ENCODE measurements around the gene SCN8A. TPM values are rescaled to one million over a fixed set of nuclear protein-coding genes. Genes with fewer than 3 reads are reported as not detected.

SCN8A gene
- total RNA-seq, 1 experiment from 2014 or later = 5.4 TPM

DNA sequence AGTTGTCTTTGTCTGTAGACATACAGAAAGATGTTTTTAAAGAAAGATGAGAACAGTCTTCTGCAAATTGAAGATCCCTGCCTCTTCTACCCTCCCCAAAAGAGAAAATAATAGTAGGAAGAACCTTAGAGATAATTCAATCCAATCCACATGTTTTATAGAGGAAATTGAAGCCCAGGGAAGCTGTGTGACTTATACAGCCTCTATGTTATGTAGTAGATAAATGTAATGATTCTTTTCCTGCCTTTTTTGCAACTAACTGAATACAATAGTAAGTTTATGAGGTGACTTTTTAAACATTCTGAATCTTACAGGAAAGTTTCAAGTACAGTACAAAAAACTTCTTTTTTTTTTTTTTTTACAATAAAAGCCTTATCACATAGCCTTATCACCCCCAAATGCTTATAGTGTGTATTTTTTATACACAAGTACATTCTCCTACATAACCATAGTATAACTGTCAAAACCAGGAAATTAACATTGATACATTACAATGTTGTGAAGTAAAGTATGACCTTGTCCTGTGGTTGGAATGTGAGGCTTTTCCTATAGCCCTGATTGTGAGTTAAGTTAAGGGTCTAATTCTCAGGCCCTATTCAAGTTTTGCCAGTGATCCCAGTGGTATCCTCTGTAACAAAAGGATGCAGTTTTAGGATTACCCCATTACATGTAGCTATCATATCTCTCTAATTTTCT lies 163.1 kb downstream of the SCN8A start:
- no peaks in the 10 kb centered on the region for H3K27me3 Mint-ChIP-seq (ENCODE audit: unreplicated experiment)
- no peaks in the 10 kb centered on the region for H3K4me1 Mint-ChIP-seq (ENCODE audit: low read depth, unreplicated experiment)
- intact Hi-C loops (cut with micrococcal nuclease; ENCODE audit: unreplicated experiment) = no loop called here
- no peaks in the 10 kb centered on the region for H3K9me3 Mint-ChIP-seq (ENCODE audit: low read depth, unreplicated experiment)
- H3K36me3 Mint-ChIP-seq (ENCODE audit: insufficient read depth, unreplicated experiment) = peaks cover 6% of the 10 kb centered on the region
- no peak for DNase-seq
- no peak overlapping the region for H3K27ac Mint-ChIP-seq (ENCODE audit: unreplicated experiment)
- BruUV-seq (replicated peaks) = no TSS peak
- H3K4me3 Mint-ChIP-seq (ENCODE audit: low read depth, unreplicated experiment) = no peak overlapping the region
- TF ChIP-seq, protein P1, sequence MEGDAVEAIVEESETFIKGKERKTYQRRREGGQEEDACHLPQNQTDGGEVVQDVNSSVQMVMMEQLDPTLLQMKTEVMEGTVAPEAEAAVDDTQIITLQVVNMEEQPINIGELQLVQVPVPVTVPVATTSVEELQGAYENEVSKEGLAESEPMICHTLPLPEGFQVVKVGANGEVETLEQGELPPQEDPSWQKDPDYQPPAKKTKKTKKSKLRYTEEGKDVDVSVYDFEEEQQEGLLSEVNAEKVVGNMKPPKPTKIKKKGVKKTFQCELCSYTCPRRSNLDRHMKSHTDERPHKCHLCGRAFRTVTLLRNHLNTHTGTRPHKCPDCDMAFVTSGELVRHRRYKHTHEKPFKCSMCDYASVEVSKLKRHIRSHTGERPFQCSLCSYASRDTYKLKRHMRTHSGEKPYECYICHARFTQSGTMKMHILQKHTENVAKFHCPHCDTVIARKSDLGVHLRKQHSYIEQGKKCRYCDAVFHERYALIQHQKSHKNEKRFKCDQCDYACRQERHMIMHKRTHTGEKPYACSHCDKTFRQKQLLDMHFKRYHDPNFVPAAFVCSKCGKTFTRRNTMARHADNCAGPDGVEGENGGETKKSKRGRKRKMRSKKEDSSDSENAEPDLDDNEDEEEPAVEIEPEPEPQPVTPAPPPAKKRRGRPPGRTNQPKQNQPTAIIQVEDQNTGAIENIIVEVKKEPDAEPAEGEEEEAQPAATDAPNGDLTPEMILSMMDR (IDR thresholded peaks at IDR 0.05; ENCODE audit: unreplicated experiment) = no peak
- CTCF ChIA-PET = no interaction called here

DNA sequence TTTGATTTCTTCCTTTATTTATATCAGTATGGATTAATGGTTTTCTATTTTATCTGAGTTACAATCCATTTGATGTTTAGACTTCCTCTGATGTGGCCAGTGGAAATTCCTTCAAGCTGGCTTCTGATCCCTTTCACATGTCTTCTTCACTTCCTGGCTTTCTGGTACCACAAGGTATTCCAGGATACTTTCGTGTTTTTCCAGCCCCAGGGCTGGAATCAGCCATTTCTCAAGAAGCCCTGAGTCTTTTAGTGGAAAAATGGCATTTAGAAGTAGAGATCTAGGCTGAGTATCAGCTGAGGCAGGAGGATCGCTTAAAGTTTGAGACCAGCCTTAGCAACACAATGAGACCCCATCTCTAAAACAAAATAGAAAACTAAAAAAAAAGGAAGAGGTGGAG lies 164.2 kb downstream of the SCN8A start:
- H3K4me3 Mint-ChIP-seq (ENCODE audit: low read depth, unreplicated experiment) = no peak overlapping the region
- no peaks in the 10 kb centered on the region for H3K27me3 Mint-ChIP-seq (ENCODE audit: unreplicated experiment)
- CTCF ChIA-PET = interaction anchor here (0.6 kb wide), 1 partner anchor 363 kb away, joined by 4 read pairs; no protein-coding TSS in a partner anchor
- no peaks in the 10 kb centered on the region for H3K4me1 Mint-ChIP-seq (ENCODE audit: low read depth, unreplicated experiment)
- peaks cover 6% of the 10 kb centered on the region for H3K36me3 Mint-ChIP-seq (ENCODE audit: insufficient read depth, unreplicated experiment)
- TF ChIP-seq, protein P1 (IDR thresholded peaks at IDR 0.05; ENCODE audit: unreplicated experiment) = no peak
- intact Hi-C loops (cut with micrococcal nuclease; ENCODE audit: unreplicated experiment) = no loop called here
- BruUV-seq (replicated peaks) = no TSS peak
- no peak for DNase-seq
- H3K27ac Mint-ChIP-seq (ENCODE audit: unreplicated experiment) = no peak overlapping the region
- no peaks in the 10 kb centered on the region for H3K9me3 Mint-ChIP-seq (ENCODE audit: low read depth, unreplicated experiment)

DNA sequence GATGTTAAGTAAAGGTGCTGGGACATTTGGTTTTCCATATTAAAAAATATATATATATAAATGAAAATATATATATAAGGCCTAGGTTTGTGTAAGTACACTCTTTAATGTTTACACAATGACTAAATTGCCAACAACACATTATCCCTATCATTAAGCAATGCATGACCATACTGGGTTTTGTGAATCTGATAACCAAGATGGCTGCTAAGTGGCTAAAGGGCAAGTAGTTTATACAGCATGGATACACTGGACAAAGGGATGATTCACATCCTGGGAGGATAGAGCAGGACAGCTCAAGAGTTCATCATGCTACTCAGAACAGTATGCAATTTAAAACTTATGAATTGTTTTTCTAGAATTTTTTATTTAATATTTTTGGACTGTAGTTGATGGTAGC lies 168.1 kb downstream of the SCN8A start:
- peaks cover 6% of the 10 kb centered on the region for H3K36me3 Mint-ChIP-seq (ENCODE audit: insufficient read depth, unreplicated experiment)
- no TSS peak for BruUV-seq (replicated peaks)

DNA sequence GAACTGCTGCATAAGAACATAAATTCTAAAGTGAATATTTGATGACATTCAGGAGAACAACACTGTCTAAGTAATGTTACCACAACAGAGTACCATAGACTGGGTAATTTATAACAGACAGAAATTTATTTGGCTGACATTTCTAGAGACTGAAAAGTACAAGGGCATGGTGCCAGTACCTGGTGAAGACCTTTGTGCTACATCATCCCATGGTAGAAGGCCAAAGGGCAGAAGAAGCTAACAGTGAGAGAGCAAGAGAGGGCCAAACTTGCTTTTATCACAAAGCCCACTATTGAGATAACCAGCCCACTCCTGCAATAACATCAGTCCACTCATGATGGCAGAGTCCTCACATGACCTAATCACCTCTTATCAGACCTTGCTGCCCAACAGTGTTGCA lies 168.7 kb downstream of the SCN8A start:
- Mint-ChIP-seq H3K27me3 (ENCODE audit: unreplicated experiment) (no peaks in the 10 kb centered on the region), H3K27ac (ENCODE audit: unreplicated experiment) (no peak overlapping the region), H3K4me1 (ENCODE audit: low read depth, unreplicated experiment) (no peaks in the 10 kb centered on the region), H3K4me3 (ENCODE audit: low read depth, unreplicated experiment) (no peak overlapping the region), H3K9me3 (ENCODE audit: low read depth, unreplicated experiment) (no peaks in the 10 kb centered on the region), H3K36me3 (ENCODE audit: insufficient read depth, unreplicated experiment) (peaks cover 6% of the 10 kb centered on the region)
- DNase-seq = no peak
- CTCF ChIA-PET = no interaction called here
- TF ChIP-seq, protein P1 (IDR thresholded peaks at IDR 0.05; ENCODE audit: unreplicated experiment) = no peak
- BruUV-seq (replicated peaks) = no TSS peak
- intact Hi-C loops (cut with micrococcal nuclease; ENCODE audit: unreplicated experiment) = no loop called here

More for the DNA sequence above, 168.1 kb downstream of the SCN8A start:
- intact Hi-C loops (cut with micrococcal nuclease; ENCODE audit: unreplicated experiment) = no loop called here
- CTCF ChIA-PET = no interaction called here
- Mint-ChIP-seq H3K27ac (ENCODE audit: unreplicated experiment) (no peak overlapping the region), H3K27me3 (ENCODE audit: unreplicated experiment) (no peaks in the 10 kb centered on the region), H3K4me3 (ENCODE audit: low read depth, unreplicated experiment) (no peak overlapping the region), H3K9me3 (ENCODE audit: low read depth, unreplicated experiment) (no peaks in the 10 kb centered on the region), H3K4me1 (ENCODE audit: low read depth, unreplicated experiment) (no peaks in the 10 kb centered on the region)
- DNase-seq = no peak
- TF ChIP-seq, protein P1 (IDR thresholded peaks at IDR 0.05; ENCODE audit: unreplicated experiment) = no peak
